ENCODE measurements around the gene NRXN2.
A peak's percentile ranks its signal among the peaks of the same experiment; 100 is the strongest.

NRXN2 gene

GRCh38 chr11:64723117-64723906 is at the start of gene NRXN2:
Gene NRXN2 (minus strand): TSS chr11:64723197. CDS start chr11:64713699, 9,498 bp downstream.
- peak; percentile 70 for DNase-seq (ENCODE audit: low read depth)
- peak within 1 kb of the TSS; percentile 52 for H3K4me3 ChIP-seq (ENCODE audit: control insufficient read depth, low read depth, low read length)
- TF ChIP-seq, protein P1, sequence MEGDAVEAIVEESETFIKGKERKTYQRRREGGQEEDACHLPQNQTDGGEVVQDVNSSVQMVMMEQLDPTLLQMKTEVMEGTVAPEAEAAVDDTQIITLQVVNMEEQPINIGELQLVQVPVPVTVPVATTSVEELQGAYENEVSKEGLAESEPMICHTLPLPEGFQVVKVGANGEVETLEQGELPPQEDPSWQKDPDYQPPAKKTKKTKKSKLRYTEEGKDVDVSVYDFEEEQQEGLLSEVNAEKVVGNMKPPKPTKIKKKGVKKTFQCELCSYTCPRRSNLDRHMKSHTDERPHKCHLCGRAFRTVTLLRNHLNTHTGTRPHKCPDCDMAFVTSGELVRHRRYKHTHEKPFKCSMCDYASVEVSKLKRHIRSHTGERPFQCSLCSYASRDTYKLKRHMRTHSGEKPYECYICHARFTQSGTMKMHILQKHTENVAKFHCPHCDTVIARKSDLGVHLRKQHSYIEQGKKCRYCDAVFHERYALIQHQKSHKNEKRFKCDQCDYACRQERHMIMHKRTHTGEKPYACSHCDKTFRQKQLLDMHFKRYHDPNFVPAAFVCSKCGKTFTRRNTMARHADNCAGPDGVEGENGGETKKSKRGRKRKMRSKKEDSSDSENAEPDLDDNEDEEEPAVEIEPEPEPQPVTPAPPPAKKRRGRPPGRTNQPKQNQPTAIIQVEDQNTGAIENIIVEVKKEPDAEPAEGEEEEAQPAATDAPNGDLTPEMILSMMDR (conservative IDR thresholded peaks at IDR 0.05; ENCODE audit: control insufficient read depth, insufficient read depth, low read depth, low read length) = peak; percentile 76

- no peak for DNase-seq (ENCODE audit: low read depth)
- TF ChIP-seq, protein P1 (conservative IDR thresholded peaks at IDR 0.05; ENCODE audit: control insufficient read depth, insufficient read depth, low read depth, low read length) = no peak
- H3K4me3 ChIP-seq (ENCODE audit: control insufficient read depth, low read depth, low read length) = no peak overlapping the region
Observed at GRCh38 chr11:64772303-64773018, 49.5 kb upstream of the NRXN2 start.

DNA sequence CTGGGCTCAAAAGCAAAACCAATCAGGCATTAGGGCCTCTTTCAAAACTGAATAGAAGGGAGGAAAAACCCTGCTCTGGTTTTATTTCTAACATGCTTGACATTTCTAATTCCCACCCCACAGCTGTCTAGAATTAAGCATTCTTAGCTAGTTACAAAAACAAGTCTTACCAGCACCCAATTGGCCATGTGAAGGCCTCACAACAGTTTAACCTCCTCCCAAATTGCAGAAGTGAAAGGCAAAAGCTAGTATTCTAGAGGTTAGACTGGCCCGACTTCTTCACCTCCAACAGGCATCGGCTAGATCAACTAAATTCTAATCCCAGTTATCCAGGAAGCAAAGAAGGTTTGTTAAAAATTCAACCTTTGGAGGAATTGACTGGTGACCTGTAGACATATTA is 48.9 kb upstream of the NRXN2 start:
- DNase-seq (ENCODE audit: low read depth) = no peak
- no peak overlapping the region for H3K4me3 ChIP-seq (ENCODE audit: control insufficient read depth, low read depth, low read length)
- TF ChIP-seq, protein P1 (conservative IDR thresholded peaks at IDR 0.05; ENCODE audit: control insufficient read depth, insufficient read depth, low read depth, low read length) = no peak

DNA sequence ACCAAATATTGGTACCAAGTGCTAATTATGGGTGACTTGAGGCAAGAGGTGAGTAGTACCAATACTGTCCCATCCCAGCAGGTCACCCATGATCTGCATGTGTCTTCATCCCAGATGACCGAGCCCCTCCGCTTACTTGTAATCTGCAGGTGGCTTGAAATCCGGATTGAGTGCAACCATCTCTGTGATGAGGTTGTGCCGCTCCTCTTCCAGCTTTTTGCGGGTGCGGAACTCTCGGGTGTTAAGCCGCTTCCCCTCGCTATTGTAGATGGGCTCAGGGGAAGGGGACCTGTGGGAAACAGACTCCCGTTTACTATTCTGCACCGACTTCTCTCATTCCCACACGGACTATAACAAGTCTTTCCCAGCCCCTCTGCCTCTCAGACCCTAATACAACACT is 47.1 kb upstream of the NRXN2 start:
- H3K4me3 ChIP-seq (ENCODE audit: control insufficient read depth, low read depth, low read length) = no peak overlapping the region
- no peak for DNase-seq (ENCODE audit: low read depth)
- TF ChIP-seq, protein P1 (conservative IDR thresholded peaks at IDR 0.05; ENCODE audit: control insufficient read depth, insufficient read depth, low read depth, low read length) = no peak

DNA sequence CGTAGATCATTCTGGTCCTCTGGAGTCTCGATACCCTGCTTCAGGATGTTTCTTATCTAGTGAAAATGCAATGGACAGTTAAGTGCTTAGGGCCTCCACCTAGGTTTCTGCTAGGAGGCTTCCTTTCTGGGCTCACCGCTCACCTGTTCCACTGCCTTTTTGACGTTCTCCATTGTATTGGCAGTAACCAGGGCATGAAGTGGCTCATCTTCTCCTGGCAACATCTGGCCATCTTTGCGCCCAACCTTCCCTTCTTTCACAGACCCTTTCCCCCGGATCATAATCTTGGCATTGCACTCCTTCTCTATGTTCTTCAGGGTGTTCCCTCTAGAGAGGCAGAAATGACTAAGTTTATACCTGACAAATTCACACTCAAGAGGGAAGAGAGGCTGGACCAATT is 46.3 kb upstream of the NRXN2 start:
- TF ChIP-seq, protein P1 (conservative IDR thresholded peaks at IDR 0.05; ENCODE audit: control insufficient read depth, insufficient read depth, low read depth, low read length) = no peak
- no peak overlapping the region for H3K4me3 ChIP-seq (ENCODE audit: control insufficient read depth, low read depth, low read length)
- DNase-seq (ENCODE audit: low read depth) = no peak

DNA sequence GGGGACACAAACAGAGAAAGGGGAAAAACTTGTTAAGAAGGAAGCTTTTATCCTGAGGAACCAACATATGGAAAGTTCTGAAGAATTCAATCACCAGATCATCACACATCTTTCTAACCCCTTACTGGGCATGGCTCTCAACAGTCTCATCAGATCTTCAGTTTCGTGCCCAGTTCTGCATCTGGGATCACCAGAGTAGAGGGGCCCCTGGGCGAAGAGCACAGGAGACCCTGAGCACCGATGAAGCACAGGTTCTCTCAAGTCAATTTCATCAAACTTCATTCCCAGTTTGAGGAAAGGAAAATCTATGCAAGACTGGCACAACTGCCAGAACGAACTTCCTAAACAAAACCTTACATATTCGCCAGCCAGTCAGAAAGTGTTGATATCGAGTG is 45.3 kb upstream of the NRXN2 start:
- H3K4me3 ChIP-seq (ENCODE audit: control insufficient read depth, low read depth, low read length) = no peak overlapping the region
- no peak for DNase-seq (ENCODE audit: low read depth)
- TF ChIP-seq, protein P1 (conservative IDR thresholded peaks at IDR 0.05; ENCODE audit: control insufficient read depth, insufficient read depth, low read depth, low read length) = no peak

Measured in fibroblast of mammary gland (primary cell).